NCI-H2227 treated with DMSO at 0.1 percent for 48 hours (cell line): ENCODE results near the gene DUSP11.
A peak's percentile ranks its signal among the peaks of the same experiment; 100 is the strongest.
"Not testable (repeated sequence)": the region's sequence is repeated elsewhere in the genome, so short reads cannot be mapped to it uniquely, and the experiment has no call there.

Experiments used
- DNase-seq: peaks from one replicate; lab custom pipeline; 2025; lab: John Stamatoyannopoulos, UW

The DUSP11 gene

DNA sequence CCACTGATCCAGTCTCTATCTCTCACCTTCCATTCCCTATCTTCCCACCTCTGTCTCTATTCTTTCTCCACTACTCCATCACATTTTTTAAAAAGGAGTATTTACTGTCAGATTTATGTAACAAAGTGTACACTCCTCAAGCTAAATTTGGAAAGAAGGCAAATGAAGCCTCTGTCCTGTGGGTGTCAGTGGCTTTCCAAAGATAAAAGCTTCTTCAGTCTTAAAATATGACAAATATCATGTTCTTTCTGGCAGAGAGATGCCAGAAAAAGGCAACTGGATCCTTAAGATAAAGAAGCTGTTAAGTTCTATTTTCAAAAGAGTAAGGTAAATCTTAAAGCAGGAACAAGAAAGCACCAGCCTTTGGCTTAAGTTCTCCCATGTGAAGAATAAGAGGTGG is 7.1 kb downstream of the DUSP11 start:
- no peak for DNase-seq

DNA sequence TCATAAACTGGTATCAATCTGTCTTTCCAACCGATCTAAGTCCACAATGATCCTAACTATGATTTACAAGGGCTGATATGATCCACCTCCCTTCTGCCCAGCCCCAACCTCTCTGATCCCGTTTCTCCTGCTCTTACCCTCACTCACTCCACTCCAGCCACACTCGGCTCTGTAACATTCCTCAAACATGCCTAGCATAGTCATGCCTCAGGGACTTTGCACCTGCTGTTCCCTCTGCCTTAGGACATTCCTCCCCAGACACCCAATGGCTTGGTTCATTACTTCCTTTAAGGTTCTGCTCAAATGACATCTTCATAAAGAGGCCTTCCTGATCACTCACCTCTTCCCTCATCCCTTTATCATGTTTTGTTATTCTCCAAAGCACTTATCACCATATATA is 9.2 kb downstream of the DUSP11 start:
- DNase-seq, result no peak

DNA sequence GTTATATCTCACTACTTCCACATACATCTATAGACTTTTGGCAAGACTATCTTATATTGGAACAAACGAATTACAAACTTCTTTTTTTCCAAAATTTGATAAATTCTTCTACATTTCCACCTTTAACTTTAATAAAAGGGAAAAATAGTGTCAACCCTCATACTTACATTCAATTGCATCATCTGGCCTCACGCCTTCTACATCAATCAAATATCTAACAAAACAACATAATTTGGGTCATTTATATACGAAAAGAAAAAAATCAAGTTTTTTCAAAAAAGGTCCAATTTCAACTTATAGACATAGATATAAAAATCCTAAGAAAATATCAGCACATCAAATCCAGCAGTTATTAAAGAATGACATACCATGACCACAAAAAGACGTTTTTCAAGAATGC is 12.9 kb downstream of the DUSP11 start:
- DNase-seq, result no peak

DNA sequence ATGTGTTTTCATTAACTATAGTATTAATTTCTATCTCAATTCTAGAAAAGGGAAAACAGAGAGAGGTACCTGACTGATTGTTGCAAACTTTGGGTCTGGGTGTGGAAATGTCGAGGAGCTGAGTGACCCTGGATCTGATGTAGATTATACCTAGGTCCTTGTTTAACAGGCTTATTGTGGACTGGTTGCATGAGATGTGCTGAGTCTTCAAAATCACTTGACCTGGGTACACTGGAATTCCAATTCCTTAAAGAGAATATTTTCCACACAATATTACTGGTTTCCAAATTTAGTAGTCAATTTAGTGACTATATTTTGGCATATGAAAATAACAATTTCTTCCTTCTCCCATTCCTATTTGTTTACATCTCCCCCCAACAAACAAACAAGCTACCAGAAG is 13.6 kb downstream of the DUSP11 start:
- DNase-seq, result no peak

DNA sequence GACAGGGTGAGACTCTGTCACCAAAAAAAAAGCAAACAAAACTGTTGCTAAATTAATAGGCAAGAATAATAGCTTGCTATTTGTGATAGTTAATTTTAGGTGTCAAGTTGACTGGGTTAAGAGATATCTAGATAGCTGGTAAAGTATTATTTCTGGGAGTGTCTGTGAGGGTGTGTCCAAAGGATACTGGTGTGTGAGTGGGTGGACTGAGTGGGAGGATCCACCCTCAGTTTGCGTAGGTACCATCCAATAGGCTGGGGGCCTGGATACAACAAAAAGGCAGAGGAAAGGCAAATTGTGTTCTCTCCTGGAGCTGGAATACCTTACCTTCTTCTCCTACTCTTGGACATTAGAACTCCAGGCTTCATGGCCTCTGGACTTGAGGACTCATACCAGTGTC is 15.0 kb downstream of the DUSP11 start:
- DNase-seq, result no peak

DNA sequence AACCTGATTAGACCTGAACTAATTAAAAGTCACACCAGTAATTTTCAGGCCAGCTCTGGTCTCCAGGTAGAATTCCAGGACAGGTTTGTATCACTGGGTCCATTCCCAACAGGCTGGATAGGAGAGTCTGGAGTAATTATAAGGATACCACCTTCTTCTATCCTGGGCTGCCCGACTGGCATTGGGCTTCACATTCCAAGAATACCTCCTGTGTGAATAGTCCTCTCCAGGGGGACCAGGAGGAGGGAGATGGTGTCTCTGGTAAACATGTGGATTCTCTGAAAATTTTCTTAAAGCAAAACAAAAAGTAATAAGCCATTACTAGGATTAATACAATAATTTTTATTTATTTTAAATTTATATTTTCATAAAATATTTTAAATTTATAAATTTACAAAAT is 17.3 kb downstream of the DUSP11 start:
- DNase-seq, result no peak

DNA sequence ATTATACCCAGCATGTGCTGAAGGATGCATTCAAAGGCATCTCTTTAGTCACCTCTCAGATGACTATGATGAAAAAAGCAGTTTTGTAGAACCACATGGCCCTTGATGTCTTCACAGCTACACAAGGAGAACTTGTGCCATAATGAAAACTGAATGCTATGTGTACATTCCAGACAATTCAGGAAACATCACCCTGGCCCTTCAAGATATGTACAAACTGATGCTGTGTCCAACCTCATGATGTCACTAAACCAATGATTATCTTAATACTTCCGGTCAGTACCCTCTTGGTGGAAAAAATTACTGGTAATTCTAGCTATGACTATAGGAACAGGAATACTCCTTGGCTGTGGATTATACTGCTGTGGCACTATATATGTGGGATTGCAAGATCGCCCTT is 20.0 kb downstream of the DUSP11 start:
- no peak for DNase-seq

DNA sequence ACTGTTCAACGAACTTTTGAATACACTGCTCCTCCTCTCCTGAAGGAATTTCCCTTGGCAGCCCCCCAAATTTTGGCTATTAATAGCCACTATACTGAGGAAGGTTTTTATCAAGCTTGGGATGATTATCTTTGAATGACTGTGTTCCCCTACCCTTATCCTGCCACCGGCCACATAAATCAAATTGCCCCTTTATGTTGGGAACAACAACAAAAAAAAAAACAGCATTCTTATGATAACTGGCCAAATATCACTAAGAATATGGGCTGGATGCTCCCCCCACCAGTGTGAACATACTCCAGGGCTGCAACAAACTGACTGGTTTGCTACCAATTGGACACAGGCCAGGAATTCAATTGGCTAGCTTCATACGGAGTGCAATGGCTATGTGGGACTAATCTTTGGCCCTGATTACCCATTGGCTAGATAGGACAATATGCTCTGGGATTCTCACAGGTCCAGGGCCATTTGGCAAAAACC is 20.6 kb downstream of the DUSP11 start:
- no peak for DNase-seq

DNA sequence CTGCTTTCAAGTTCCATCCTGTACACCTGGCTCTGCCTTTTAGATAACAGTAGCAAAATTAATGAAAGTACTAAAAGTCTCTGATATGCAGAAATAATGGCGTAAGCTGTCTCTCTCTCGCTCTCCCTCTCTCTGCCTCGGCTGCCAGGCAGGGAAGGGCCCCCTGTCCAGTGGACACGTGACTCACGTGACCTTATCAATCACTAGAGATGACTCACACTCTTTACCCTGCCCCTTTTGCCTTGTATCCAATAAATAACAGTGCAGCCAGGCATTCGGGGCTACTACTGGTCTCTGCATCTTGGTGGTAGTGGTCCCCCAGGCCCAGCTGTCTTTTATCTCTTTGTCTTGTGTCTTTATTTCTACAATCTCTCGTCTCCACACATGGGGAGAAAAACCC is 25.6 kb downstream of the DUSP11 start:
- not testable (repeated sequence) for DNase-seq

DNA sequence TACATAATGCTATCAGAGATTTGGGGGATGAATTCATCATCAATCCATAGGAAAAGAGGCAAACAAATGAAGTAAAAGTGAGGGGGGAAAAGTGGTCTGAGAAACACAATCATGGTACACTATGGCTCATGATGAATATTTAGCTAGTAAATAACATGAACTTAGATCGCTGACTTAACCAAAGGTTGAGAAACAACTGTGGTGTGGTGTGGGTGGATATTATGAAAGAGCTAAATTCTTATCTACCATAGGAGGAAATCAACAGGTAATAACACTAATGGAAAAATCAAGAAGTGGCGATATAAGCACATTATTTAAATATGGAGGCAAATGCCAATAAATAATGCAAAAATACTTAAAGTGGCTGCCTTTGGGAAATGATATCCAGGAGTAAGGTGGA is 30.6 kb downstream of the DUSP11 start:
- DNase-seq, result no peak

DNA sequence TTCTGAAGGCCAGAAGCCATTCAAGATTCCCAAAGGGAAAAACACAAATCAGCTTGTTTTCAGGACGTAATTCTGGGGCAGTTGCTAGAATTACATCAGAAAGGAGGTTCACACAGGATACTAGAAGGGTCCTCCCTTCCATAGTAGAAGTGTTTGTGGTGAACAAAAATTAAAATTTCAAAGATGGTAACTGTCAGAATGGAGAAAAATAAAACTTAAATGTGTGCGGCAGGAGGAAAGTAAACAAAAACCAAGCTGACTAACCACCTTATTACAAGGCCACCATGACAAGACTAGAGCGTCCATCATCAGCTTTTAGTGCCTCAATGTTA is 33.1 kb downstream of the DUSP11 start:
- DNase-seq, result no peak

DNA sequence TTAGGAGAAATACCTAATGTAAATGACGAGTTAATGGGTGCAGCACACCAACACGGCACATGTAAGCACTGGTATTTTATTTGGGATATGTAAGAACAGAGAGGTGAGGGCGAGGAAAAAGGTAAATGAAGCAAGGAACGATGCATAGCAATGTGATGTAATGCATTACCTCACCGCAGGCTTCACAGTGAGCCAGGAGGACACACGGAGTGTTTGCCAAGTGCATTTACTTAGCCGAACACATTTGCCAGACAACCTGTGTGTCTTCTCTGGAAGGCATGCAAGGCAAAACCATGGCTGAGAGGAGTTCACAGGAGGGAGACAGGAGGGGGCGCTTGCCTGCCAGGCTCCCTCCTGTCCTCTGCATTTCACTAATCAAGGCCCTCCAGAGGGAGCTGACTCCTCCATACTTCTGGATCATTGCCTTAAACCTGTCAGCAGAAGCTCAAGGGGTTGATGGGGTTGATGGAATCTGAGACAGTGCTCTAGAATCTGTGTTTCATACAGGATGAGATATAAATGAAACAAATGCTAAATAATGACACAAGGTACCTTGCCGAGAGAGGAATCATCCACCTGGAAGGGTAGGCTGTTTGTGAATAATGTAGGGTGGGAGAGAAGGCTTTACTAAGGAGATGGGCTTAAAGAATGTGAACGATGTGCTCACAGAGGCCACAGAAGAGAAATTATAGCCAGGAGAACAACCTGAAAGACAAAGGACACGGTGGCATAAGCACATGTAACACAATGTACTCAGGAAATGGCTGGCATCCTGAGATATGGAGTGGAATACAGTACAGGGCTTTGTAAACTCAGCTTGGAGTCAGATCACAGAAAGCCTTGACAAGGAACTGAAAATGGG is 33.7 kb downstream of the DUSP11 start:
- DNase-seq, result no peak

DNA sequence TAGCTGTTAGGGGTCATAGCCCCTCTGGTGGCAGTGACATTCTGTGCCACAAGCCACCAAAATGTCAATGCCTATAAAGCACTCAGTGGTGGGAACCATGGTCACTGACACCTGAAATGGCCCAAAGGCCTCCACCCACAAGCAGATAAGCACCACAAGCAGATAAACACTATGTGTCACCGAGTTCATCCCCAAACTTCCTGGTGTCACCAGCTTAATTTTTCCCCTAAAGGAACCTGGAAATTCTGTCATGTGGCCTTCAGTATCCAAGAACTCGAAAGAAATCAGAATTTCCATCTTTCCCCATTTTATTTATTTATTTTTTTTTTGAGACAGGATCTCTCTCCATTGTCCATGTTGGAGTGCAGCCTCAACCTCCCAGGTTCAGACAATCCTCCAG is 39.1 kb downstream of the DUSP11 start:
- no peak for DNase-seq

DNA sequence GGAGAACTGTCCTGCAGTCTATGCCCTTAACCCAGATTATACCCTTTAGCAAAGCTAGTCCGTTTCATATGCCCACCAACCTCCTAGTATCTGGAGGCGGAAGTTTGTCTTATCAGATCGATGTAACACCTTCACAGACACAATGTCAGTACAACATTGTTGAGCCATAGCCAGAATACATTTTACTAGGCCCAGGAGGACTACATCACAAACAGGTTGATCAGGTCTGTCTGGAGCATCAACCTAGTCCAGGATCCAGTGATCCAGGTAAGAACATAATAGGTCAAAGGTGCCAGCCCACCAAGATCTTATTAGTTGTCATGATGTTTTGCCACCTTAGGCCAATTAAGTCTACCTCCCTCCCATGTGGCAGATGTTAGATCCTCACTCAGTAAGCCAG is 40.8 kb downstream of the DUSP11 start:
- no peak for DNase-seq

DNA sequence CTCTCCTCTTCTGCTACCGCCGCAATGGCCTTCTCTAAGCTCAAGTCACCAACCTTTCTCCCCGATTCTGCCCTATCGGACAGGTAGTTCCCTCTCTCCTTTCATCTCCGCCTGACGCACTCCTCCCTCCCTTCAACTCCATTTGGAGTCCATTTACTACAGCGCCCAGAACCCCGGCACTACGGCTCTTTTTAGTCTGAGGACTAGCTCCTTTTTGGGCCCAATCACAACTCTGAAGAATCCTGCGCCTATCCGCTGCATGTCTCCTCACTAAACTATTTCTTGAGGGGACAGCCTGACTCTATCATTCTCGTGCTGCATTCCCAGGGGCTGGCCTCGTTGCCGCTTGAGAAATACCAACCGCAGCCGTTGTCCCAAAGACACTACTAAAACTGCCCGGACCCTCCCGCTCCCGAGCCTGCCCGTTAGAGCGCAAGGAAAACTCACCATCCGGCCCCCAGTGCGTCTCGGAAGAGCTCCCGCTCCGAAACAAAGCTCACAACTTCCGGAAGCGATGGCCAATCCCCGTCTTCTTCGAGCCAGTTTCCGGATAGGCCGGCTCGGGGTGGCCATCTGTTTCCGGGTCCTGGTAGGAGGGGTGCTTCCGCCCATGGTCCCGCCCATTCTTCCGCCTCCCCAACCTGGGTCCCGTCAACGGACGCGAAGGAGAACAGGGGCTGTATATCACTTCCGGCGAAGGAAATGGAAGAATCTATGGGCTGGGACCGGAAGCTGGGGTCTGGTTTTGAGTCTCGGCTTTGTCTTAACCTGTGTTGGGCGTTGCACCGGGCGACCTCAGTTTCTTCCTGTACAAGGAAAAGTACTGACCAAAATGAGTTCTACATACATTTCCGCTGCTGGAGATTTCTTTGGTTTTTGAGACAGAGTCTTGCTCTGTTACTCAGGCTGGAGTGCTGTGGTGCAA is 42.8 kb downstream of the DUSP11 start, which contains the start of gene TPRKB:
Gene TPRKB, minus strand, starts transcription at position 491 of the 925 bp plus-strand sequence. CDS start 2,776 bp downstream, outside the sequence.
- peak; percentile 98 for DNase-seq

DNA sequence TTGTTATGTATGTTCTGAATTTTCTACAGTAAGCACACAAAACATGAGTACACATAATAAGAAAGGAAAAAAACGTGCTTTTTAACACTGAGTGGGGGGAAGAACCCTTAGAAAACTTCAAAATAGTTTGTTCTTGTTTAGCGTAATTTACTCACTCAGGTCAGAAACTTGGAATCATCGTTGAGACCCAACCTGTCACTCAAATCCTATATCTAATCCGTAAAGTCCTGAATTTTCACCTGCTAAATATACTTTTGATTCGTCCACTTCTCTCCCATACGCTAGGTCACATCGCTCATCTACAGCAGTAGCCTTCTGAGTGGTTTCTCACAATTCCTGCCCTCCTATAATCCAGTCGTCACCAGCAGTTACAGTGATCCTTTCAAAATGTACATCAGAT is 43.5 kb downstream of the DUSP11 start:
- no peak for DNase-seq

DNA sequence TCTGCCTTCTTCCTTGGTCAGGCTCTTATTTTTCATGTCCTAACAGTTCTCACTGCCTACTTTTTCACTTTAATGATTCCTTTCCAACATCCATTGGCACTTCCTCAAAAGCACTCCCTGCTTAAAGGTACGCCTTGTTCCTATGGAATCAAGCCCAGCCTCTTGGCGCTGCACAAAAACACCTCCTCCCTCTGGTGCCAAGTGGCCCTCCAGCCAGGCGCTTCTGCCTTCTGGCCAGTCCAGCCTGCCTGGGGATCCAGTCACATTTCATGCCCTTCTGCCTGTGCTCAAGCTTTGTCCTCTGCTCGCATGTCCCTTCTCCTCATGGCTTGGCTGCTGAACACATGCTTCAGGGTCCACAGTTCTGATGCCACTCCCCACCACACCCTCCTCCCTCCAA is 49.1 kb downstream of the DUSP11 start:
- no peak for DNase-seq

DNA sequence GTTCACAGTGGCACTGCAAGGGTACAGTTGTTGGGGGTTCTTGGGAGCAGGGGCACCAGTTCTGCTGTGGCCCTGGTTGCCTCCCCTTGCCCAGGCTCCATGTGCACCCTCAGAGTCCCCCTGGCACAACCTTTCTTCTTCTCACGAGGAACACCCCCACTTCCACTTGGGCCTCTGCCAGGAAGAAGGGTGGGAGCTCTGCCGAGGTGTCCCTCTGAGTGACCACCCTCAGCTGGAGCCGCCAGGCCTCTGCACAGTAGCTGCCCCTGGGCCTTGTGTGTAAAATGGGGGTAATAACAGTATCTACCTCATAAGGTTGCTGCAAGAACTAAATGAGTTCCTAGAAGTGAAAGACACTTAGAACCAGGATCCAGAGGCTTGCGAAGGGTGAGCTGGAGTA is 51.2 kb downstream of the DUSP11 start:
- no peak for DNase-seq

DNA sequence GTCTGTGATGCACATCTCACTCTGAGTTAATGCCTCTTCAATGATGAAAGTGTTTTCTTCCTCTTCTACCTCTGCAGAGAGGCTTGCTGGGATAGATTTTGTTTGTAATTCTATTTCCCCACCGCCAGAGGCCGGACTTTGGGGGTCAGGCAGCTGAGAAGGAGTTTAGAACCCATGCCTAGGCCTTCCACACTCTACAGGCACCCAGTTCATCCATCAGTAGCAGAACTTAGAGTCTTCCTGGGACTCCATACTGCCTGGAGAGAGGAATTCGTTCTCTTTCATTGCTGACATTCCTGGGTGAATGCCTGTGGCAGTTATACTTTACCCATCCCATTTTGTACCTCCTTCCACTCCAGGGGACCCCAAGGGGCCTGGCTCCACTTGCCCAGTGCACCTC is 51.9 kb downstream of the DUSP11 start:
- no peak for DNase-seq

DNA sequence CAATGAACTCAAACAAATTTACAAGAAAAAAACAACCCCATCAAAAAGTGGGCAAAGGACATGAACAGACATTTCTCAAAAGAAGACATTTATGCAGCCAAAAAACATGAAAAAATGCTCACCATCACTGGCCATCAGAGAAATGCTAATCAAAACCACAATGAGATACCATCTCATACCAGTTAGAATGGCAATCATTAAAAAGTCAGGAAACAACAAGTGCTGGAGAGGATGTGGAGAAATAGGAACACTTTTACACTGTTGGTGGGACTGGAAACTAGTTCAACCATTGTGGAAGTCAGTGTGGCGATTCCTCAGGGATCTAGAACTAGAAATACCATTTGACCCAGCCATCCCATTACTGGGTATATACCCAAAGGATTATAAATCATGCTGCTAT is 53.2 kb downstream of the DUSP11 start:
- DNase-seq, result not testable (repeated sequence)

DNA sequence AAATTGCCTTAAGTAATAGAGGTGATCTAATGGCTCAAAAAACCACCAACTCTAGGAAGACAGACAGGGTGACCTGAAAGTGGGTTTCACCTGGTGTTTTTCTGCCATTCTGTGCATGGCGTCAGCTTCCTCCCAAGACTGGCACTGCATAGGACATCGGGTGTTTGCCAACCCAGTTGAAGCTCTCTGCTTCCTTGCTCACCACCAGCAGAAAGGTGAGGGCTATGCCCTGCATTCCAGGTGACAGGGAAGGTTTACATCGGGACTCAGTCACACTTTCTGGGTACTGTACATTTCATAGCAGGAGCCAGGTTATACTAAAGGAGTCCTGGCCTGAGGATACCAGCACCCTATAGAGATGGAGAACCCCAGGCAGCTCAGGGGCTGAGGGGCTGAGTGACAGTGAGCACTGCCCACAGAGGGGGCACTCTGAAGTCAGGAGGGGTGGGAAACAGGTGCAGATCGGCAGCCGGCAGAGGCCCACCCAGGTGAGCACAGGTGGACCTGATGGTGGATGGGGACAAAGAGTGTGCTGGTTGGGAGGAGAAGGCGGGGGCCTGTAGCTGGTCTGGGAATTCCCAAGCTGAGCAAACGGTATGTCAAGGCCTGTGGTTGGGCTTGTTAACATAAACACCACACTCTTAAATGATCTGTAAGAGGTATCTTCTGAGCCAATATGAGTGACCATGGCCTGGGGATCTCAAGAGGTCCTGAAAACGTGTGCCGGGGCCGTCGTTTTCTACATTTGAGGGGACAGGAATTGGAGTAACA is 60.9 kb downstream of the DUSP11 start:
- DNase-seq, result no peak

DNA sequence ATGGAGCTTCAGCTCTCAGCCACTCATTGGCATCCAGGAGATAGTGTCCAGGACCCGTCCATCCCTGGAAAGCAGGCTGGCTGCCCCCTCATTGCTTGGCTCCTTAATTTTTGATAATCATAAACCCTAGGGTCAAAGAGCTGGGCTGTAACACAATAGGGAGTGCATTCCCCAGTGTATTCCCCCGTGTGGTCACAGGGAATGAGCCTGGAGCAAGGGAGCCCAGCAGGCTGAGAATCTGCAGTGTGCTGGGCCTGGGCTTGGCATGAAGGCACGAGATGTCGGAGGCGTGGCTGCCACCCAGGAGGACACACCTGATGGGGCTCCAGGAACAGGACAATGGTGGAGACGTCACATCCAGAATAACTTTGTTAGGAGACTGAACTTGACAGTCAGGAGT is 61.5 kb downstream of the DUSP11 start:
- DNase-seq, result no peak
